SW 1271 (cell line): Measurements from ENCODE around the gene ROCK1.
"Not testable (repeated sequence)": the region's sequence is repeated elsewhere in the genome, so short reads cannot be mapped to it uniquely, and the experiment has no call there.

Experiments
- DNase-seq, 2 experiments: peaks; one replicate each; lab custom pipeline; 2025; lab: John Stamatoyannopoulos, UW

The ROCK1 gene

GRCh38 chr18:21052385-21052784, 59.2 kb downstream of the ROCK1 start:
- DNase-seq: no peak

- no peak for DNase-seq
Observed at GRCh38 chr18:21051620-21052019, 60.0 kb downstream of the ROCK1 start.

GRCh38 chr18:21049306-21049705, 62.3 kb downstream of the ROCK1 start:
- DNase-seq: no peak

- DNase-seq: no peak
Observed at GRCh38 chr18:21047126-21047525, 64.5 kb downstream of the ROCK1 start.

- no peak for DNase-seq
Observed at GRCh38 chr18:21040466-21040865, 71.1 kb downstream of the ROCK1 start.

GRCh38 chr18:21038201-21038600, 73.4 kb downstream of the ROCK1 start:
- no peak for DNase-seq

GRCh38 chr18:21031845-21032244, 79.8 kb downstream of the ROCK1 start:
- DNase-seq: no peak

GRCh38 chr18:21018257-21018656, 93.4 kb downstream of the ROCK1 start:
- DNase-seq: not testable (repeated sequence)

GRCh38 chr18:21012308-21012707, 99.3 kb downstream of the ROCK1 start:
- no peak for DNase-seq

GRCh38 chr18:21004726-21005125, 106.9 kb downstream of the ROCK1 start:
- peak in 1 of 2 experiments; percentile 14 for DNase-seq

- peak in 1 of 2 experiments; percentile 1 for DNase-seq
Observed at GRCh38 chr18:21000667-21001066, 110.9 kb downstream of the ROCK1 start.

GRCh38 chr18:20997371-20997770, 114.2 kb downstream of the ROCK1 start:
- DNase-seq: no peak

GRCh38 chr18:20996418-20996817, 115.2 kb downstream of the ROCK1 start:
- no peak for DNase-seq

GRCh38 chr18:20988726-20989125, 122.9 kb downstream of the ROCK1 start:
- no peak for DNase-seq

GRCh38 chr18:20975077-20975476, 136.5 kb downstream of the ROCK1 start:
- DNase-seq: no peak

- peak in 1 of 2 experiments; percentile 11 for DNase-seq
Observed at GRCh38 chr18:20971886-20972267, 139.7 kb downstream of the ROCK1 start.

GRCh38 chr18:20966795-20967194, 144.8 kb downstream of the ROCK1 start:
- no peak for DNase-seq

- DNase-seq: no peak
Observed at GRCh38 chr18:20963027-20963426, 148.6 kb downstream of the ROCK1 start.

GRCh38 chr18:20960735-20961134, 150.9 kb downstream of the ROCK1 start:
- no peak for DNase-seq

- not testable (repeated sequence) for DNase-seq
Observed at GRCh38 chr18:20950827-20951226, 160.8 kb downstream of the ROCK1 start.
